ENCODE results near the gene PDLIM1. TPM values are rescaled to one million over a fixed set of nuclear protein-coding genes. Genes with fewer than 3 reads are reported as not detected.
A peak's percentile ranks its signal among the peaks of the same experiment; 100 is the strongest.

The PDLIM1 gene
- total and polyA plus RNA-seq, 2 of the 13 experiments (the other 11 are each of a cell fraction or from before 2014, with no cell fraction given): 119 to 123 TPM

DNA sequence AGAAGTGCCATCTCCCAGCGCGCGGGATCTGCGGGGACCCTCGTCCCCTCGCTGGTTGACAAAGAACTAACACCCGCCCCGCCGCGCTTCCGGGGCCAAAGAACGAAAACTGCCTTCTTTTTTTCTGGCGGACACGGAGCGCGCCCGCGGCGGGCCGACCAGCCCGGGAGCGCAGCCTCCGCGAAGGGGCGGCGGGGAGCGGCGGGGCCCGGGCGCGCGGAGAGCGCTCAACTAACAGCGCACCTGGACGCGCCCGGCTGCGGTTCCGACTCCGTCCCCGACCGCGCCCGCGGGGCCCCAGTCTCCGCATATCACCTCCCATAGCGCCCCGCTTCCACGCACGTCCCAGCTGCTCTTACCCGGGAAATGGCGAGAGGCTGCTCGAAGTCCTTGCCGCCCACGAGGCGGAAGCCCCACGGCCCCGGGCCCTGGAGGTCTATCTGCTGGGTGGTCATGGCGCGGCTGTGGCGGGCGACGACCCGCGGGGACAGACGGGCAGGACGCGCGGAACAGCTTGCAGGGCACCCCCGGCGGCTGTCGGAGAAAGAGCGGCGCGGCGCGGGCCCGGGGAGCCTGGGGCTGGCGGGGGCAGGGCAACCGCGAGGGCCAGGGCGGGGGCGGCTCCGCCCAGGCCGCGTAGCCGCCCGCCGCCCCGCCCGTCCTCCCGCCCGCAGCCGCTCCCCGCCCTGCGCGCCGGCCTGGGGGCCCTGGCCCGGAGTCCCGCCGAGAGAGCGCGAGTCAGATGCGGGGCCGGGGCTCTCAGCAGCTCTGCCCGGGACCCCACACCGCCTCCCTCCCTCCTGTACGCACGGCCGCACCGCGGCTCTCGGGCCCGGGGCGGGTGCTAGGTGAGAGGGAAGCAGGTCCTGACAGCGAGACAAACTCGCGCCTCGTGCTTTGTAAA is at the start of gene PDLIM1 (continued):
- TF ChIP-seq, protein P1, sequence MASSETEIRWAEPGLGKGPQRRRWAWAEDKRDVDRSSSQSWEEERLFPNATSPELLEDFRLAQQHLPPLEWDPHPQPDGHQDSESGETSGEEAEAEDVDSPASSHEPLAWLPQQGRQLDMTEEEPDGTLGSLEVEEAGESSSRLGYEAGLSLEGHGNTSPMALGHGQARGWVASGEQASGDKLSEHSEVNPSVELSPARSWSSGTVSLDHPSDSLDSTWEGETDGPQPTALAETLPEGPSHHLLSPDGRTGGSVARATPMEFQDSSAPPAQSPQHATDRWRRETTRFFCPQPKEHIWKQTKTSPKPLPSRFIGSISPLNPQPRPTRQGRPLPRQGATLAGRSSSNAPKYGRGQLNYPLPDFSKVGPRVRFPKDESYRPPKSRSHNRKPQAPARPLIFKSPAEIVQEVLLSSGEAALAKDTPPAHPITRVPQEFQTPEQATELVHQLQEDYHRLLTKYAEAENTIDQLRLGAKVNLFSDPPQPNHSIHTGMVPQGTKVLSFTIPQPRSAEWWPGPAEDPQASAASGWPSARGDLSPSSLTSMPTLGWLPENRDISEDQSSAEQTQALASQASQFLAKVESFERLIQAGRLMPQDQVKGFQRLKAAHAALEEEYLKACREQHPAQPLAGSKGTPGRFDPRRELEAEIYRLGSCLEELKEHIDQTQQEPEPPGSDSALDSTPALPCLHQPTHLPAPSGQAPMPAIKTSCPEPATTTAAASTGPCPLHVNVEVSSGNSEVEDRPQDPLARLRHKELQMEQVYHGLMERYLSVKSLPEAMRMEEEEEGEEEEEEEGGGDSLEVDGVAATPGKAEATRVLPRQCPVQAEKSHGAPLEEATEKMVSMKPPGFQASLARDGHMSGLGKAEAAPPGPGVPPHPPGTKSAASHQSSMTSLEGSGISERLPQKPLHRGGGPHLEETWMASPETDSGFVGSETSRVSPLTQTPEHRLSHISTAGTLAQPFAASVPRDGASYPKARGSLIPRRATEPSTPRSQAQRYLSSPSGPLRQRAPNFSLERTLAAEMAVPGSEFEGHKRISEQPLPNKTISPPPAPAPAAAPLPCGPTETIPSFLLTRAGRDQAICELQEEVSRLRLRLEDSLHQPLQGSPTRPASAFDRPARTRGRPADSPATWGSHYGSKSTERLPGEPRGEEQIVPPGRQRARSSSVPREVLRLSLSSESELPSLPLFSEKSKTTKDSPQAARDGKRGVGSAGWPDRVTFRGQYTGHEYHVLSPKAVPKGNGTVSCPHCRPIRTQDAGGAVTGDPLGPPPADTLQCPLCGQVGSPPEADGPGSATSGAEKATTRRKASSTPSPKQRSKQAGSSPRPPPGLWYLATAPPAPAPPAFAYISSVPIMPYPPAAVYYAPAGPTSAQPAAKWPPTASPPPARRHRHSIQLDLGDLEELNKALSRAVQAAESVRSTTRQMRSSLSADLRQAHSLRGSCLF (CRISPR knock-in tag; IDR thresholded peaks at IDR 0.05; ENCODE audit: borderline replicate concordance): peak; percentile 58; the same call in 1 of the 2 replicates
- 0 out of 2 replicates have a peak, but pooled peaks have one; percentile 22 for TF ChIP-seq BRD4 (CRISPR knock-in tag; IDR thresholded peaks at IDR 0.05)

DNA sequence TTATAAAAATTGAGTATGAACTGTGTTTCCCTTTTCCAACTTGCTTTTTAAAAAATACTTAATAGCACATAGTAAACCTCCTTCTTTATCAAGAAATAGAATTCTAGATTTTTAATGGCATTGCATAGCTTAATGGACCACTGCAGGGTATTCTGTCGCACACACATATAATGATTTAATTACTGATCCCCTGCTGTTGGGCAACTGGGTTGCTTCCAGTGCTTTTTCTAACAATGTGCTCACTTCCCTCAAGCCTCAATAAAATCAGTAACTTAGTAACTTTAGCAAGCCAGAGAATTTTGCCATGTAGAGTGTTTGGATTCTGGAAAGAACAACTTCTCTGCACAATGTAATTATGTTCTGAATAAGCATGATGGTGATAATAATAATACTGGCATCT is 49.1 kb upstream of the PDLIM1 start:
- H2AFZ ChIP-seq (ENCODE audit: low read length): no peak overlapping the region
- ChIA-PET CTCF (ENCODE audit: low intra/inter-chr PET ratio, low total read pairs) (no interaction called here), POLR2A (no interaction called here)
- H3K4me1 ChIP-seq (ENCODE audit: insufficient read depth, low read length): peaks cover 88% of the 10 kb centered on the region
- H3K4me3 ChIP-seq (replicated peaks in 1 of 3; ENCODE audit: insufficient read depth in 1 of 3, low read depth in 2 of 3, low read length in 3 of 3): no peak overlapping the region
- ATAC-seq: no peak
- no TSS peak for BruUV-seq (replicated peaks)
- H3K9ac ChIP-seq (ENCODE audit: insufficient read depth, low read depth, low read length): no peak overlapping the region
- WGBS (ENCODE audit: low lambda C conversion rate): 100% methylated on average over 1 of the region's 1 CpG
- H3K9me3 ChIP-seq (ENCODE audit: low read length): no peaks in the 10 kb centered on the region
- H3K79me2 ChIP-seq (ENCODE audit: insufficient read depth, low read length): no peaks in the 10 kb centered on the region
- H4K20me1 ChIP-seq (ENCODE audit: insufficient read depth, low read length): no peaks in the 10 kb centered on the region
- no peak for FAIRE-seq
- DNase-seq (ENCODE audit: low spot score): no peak
- intact Hi-C loops (cut with micrococcal nuclease; ENCODE audit: unreplicated experiment): no loop called here
- H3K27me3 ChIP-seq (ENCODE audit: control insufficient read depth in 1 of 2, insufficient read depth in 2 of 2, low read length in 2 of 2): no peaks in the 10 kb centered on the region
- in situ Hi-C loops (cut with HindIII; ENCODE audit: extremely low pct_ligation_motif_present, low pct_unique_long_range_greater_than_20kb): no loop called here
- peaks cover 6 to 10% of the 10 kb centered on the region in 2 experiments; a peak in 4 of 5 replicates for H3K36me3 ChIP-seq (replicated peaks in 1 of 2; ENCODE audit: control insufficient read depth in 1 of 2, insufficient read depth in 2 of 2, low read length in 2 of 2)
- H3K4me2 ChIP-seq (ENCODE audit: low read depth, low read length): no peak overlapping the region
- H3K27ac ChIP-seq (ENCODE audit: extremely low read length, insufficient read depth, low read length): no peak overlapping the region
- TF ChIP-seq HNRNPH1 (optimal IDR thresholded peaks at IDR 0.05; ENCODE audit: low read depth, low read length) (no peak), ZBTB42 (CRISPR knock-in tag; IDR thresholded peaks at IDR 0.05) (no peak), KDM6A (CRISPR knock-in tag; IDR thresholded peaks at IDR 0.05; ENCODE audit: low read depth) (no peak)
- TF ChIP-seq, protein P2, sequence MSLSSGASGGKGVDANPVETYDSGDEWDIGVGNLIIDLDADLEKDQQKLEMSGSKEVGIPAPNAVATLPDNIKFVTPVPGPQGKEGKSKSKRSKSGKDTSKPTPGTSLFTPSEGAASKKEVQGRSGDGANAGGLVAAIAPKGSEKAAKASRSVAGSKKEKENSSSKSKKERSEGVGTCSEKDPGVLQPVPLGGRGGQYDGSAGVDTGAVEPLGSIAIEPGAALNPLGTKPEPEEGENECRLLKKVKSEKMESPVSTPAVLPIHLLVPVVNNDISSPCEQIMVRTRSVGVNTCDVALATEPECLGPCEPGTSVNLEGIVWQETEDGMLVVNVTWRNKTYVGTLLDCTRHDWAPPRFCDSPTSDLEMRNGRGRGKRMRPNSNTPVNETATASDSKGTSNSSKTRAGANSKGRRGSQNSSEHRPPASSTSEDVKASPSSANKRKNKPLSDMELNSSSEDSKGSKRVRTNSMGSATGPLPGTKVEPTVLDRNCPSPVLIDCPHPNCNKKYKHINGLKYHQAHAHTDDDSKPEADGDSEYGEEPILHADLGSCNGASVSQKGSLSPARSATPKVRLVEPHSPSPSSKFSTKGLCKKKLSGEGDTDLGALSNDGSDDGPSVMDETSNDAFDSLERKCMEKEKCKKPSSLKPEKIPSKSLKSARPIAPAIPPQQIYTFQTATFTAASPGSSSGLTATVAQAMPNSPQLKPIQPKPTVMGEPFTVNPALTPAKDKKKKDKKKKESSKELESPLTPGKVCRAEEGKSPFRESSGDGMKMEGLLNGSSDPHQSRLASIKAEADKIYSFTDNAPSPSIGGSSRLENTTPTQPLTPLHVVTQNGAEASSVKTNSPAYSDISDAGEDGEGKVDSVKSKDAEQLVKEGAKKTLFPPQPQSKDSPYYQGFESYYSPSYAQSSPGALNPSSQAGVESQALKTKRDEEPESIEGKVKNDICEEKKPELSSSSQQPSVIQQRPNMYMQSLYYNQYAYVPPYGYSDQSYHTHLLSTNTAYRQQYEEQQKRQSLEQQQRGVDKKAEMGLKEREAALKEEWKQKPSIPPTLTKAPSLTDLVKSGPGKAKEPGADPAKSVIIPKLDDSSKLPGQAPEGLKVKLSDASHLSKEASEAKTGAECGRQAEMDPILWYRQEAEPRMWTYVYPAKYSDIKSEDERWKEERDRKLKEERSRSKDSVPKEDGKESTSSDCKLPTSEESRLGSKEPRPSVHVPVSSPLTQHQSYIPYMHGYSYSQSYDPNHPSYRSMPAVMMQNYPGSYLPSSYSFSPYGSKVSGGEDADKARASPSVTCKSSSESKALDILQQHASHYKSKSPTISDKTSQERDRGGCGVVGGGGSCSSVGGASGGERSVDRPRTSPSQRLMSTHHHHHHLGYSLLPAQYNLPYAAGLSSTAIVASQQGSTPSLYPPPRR (CRISPR knock-in tag; IDR thresholded peaks at IDR 0.05; ENCODE audit: borderline replicate concordance): no peak
- TF ChIP-seq, protein P3, sequence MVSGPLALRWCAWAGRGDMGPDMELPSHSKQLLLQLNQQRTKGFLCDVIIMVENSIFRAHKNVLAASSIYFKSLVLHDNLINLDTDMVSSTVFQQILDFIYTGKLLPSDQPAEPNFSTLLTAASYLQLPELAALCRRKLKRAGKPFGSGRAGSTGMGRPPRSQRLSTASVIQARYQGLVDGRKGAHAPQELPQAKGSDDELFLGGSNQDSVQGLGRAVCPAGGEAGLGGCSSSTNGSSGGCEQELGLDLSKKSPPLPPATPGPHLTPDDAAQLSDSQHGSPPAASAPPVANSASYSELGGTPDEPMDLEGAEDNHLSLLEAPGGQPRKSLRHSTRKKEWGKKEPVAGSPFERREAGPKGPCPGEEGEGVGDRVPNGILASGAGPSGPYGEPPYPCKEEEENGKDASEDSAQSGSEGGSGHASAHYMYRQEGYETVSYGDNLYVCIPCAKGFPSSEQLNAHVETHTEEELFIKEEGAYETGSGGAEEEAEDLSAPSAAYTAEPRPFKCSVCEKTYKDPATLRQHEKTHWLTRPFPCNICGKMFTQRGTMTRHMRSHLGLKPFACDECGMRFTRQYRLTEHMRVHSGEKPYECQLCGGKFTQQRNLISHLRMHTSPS (CRISPR knock-in tag; IDR thresholded peaks at IDR 0.05; ENCODE audit: low read depth): no peak
